Ramos (cell line): ENCODE measurements around the gene STK38.
"Not testable (repeated sequence)": the region's sequence is repeated elsewhere in the genome, so short reads cannot be mapped to it uniquely, and the experiment has no call there.

Experiments used
- in situ Hi-C: fragments of 300-500 bp; cut with MboI; formaldehyde crosslinking; loops from one replicate; pipeline ENCODE4 v1.14.3; 2022; ENCODE audit warnings: low sequenced_read_pairs; ENCODE audit not compliant: unreplicated experiment

STK38 gene

DNA sequence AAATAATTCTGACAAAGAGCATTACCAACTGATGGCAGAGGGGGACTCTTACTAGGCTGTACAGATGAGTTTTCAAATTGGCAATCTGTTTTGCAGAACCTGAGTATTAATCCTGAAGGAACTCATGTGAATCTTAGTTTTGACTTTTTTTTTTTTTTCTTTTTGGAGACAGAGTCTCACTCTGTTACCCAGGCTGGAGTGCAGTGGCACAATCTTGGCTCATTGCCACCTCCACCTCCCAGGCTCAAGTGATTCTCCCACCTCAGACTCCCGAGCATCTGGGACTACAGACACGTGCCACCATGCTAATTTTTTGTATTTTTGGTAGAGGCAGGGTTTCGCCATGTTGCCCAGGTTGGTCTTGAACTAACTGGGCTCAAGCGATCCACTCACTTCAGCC, 55.2 kb downstream of the STK38 start:
- in situ Hi-C loops: no loop called here

DNA sequence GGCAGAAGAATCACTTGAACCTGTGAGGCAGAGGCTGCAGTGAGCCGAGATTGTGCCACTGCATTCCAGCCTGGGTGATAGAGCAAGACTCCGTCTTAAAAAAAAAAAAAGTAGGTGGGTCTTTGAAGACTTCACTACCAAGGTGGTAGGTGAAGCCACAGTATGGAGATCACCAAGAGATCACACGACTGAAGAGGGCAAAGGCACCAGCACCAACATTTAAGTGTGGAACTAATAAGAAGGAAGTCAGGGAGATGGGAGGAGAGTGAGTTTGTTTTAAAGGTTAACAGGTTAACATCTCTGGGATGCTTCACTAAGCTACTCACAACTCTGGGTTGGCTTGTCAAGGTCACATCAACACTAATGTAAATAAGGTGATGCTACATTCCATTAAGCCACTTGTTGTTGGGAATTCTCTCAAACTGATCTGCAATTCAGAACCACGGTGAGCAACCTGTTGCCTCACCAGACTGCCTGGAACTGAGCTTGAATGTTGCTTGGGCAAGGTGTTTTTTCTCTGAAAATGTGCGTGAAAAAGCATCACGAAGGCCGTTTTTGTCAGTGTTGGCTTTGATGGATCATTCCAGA, 55.8 kb downstream of the STK38 start:
- in situ Hi-C loops: no loop called here

DNA sequence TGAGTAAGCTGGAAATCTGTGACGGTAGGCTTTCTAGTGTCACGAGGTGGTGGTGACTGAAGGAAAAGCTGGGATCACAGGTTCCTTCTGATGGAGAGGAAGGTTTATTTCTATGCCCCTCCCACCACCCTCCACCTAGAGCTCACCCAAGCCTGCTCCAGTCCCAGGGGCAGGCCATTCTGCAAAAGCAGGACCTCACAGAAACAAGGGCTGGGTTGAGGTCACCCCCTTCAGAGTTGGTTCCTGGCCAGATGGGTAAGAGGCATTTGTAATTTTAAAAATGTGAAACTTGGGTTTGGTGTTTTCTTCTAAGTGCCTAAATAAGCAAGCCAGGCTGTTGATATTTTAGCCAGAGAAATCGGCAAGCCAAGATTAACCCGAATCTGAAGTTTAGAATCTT, 57.9 kb downstream of the STK38 start:
- in situ Hi-C loops: no loop called here

DNA sequence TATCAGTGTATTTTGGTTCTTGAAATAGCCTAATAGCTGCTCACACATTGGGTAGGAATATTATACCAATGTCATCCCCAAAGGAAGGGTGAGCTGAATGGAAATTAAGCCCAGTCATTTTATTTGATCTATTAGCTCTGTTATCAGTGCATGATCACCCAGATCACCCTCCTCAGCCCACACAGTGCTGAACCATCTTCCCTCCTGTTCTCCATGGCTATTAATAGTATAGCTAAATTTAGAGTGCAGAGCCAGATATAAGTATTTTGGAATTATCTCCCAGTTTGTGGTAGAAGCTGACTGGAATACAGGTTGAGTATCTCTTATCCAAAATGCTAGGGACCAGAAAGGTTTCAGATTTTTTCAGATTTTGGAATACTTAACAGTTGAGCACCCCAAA, 59.1 kb downstream of the STK38 start:
- in situ Hi-C loops: no loop called here

DNA sequence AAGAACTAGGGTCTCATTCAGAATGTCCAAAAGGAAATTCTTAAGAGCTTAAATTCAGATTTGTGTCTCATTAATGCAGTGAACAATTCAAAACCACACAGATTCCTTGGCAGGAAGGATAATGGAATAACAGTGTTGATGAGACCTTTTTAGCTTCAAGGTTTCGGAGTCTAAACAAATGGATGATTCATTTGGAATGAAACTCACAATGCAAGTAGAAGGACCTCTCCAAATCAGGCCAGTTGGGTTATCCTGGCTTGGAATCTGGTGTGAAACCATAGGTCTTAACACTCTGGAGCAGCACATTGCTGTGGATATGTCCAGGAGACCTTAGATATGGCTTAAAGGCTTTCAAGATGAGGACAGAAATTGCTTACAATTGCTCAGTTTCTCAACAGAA, 59.6 kb downstream of the STK38 start:
- in situ Hi-C loops: no loop called here

DNA sequence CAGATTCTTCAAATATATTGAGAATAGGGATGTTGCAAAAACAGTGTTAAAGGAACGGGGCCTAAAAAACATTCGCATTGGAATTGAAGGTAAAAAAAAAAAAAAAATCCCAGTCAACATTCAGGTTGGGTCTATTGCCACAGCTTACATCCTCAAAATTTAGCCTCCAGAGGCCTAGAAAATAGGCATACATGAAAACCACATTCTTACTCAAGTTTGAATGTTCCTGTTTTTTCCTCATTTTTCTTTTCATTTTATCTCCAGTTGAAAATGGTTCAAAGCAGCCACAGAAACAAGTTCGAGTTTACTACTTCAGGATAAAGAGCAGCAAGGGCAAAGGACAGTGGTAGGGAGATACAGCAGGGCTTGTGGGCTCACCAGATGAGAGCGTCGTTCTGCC, 62.5 kb downstream of the STK38 start:
- in situ Hi-C loops: no loop called here

DNA sequence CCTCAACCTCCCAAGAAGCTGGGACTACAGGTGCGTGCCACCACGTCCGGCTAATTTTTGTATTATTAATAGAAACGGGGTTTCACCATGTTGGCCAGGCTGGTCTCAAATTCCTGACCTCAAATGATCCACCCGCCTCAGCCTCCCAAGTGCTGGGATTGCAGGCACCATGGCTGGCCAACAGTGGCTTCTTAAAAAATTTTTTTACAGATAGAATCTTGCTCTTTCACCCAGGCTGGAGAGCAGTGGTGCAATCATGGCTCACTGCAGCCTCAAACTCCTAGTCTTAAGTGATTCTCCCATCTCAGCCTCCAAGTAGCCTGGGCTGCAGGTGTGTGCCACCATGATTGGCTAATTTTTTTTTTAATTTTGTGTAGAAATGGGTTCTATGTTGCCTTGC, 64.0 kb downstream of the STK38 start:
- in situ Hi-C loops: not testable (repeated sequence)

DNA sequence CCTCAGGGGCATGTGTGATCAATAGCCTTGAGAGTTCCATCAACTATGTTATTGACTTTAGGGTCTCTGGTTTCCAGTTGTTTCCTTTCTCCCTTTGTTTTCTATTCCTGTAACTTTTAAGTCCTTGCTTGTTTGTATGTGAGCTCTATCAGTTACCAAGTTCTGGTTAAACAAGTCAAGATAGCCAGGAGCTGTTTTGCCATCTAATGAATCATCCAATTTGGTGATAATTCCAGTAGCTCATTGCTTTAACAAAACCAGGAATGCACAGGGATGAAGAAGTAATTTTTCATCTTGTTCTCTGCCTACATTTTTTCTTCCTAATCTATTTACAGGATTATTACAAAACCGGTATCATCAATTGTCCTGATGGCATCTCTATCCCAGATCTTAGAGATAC, 68.0 kb downstream of the STK38 start:
- in situ Hi-C loops: no loop called here

DNA sequence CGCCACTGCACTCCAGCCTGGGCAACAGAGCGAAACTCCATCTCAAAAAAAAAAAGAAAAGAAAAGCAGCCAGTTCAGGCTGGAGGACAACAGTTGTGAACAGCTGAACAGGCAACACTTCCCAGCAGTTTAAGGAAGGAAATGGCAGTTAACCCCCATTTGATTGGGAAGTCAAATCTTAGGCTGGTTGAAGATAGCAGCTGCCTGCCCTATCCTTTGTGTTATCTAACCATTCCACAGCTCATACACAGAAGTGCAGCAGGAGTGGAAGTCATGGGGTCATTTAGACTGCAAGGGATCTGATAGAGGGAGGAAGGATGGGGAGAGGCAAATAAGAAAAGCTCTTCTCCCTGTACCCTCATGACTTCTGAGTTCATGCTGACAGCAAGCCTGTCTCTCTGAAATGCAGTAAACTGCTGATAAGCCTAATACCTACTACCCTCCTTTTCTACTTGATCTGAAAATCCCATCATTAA, 69.2 kb downstream of the STK38 start:
- in situ Hi-C loops: no loop called here

DNA sequence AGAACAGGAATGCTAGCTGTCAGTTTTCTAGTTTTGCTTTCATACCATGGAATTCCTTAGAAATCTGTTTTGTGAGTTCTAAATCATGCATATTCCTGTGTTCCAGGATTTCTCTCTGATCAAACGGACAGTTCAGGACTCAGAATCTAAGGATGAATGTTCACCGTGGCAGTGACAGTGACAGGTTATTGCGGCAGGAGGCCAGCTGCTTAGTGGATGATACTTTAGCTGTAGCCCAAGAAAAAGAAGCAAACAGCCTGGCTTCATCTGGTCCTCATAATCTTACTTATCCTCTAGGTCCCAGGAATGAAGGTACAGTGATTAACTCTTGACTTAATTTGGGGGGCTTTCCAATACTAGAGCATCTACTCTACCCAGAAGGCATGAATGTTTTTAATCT, 77.3 kb downstream of the STK38 start:
- in situ Hi-C loops: no loop called here

DNA sequence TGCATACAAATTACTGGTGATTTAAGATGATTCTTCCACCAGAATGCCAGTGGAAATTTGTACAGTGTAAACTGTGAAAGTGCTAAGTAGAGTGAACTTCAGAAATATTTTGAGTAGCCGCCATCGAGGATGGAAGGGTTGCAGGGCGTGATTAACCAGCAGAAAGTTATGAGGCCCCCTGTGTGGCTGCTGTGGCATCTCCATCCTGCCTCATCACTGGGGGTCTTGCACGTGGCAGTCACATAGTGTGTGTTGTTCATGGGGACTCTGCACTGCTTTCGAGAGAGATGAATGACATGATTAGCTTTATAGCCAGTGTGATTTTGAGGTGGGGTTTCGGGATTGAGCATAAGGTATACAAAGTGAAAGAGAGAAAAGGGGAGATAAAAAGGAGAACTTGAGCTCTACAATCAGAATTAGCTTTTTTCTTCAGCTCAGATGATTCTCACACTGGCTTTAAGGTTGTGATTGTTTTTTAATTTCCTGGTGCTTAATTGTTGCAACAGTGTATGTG, 78.1 kb downstream of the STK38 start:
- in situ Hi-C loops: no loop called here

DNA sequence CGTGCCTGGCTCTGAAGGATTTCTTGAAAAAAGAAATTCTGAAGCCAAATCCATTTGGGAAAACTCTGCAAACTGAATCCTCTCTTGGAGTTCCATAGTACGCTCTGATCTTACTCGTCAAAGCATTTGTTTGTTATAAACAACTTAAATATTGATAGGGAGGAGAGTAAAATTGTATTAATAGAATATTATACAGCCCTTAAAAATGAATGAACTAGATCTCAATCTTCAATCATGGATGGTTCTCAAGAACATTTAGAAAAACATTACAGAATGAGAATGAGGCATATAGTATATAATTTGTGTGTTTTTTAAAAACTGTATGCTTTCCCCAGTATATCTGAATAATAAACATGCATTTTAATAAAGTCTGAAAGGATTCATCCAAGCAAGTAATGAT, 79.7 kb downstream of the STK38 start:
- in situ Hi-C loops: no loop called here

DNA sequence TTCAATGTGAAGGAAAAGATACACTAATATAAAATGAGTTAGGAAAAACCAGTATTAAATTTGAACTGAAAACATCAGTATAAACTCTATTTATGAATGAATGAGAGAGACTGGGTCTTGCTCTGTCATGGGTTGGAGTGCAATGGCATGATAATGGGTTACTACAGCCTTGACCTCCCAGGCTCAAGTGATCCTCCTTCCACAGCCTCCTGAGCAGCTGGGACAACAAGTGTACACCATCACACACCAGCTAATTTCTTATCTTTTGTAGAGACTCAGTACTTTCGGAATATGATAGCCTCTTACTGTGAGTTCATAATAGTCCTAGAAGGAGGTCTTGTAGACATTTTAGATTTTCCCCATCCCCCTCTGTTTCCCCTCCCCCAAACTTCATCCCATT, 83.0 kb downstream of the STK38 start:
- in situ Hi-C loops: no loop called here

DNA sequence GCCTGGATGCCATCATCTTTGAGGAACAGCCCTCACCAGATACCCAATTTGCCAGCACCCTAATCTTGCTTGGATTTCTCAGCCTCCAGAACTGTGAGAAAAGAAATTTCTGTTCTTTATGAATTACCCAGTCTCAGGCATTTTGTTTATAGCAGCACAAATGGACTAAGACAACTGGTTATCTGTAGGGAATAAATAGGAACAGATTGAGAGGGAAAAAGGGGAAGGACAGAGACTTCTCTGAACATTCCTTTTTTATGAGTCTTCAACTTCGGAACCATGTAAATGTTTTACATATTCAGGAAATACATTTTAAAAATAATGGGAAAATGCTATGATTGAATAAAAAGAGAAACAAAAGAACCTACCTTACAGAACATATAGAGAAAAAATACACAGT, 83.6 kb downstream of the STK38 start:
- in situ Hi-C loops: no loop called here

DNA sequence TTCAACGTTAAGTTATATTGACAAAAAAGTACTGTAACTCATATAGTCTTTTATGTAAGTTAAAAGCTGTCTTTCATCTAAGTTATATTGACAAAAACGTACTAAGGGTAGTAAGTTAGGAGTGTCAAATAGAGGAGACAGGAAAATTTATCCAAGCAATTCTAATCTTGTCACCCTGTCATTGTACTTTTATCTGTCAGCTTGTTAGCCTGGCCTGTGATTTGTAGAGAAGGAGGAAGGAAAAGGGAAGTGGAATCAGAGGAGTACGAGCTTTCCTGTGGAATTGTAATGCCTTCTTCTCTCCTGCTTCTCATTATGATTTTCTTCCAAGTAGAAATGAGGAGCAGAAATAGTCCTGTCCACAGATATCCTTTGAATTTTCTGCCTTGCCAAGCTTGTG, 85.6 kb downstream of the STK38 start:
- in situ Hi-C loops: no loop called here

DNA sequence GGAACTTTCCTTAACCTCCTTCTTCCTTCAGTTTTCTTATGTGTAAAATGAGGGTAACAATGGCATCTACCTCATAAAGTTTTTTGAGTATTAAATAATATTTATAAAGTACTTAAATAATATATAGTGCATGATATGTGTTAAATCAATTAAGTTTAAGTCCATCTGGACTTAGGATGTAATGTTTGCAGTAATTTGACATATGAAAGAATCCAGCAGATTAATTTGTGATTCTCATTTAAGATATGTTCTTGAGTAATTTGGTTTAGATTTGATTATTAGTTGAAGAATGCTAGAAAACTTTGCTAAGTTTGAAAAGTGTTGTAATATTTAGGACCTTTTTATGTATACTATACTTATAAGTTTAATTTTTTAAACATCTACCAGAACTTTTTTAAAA, 86.4 kb downstream of the STK38 start:
- in situ Hi-C loops: no loop called here

DNA sequence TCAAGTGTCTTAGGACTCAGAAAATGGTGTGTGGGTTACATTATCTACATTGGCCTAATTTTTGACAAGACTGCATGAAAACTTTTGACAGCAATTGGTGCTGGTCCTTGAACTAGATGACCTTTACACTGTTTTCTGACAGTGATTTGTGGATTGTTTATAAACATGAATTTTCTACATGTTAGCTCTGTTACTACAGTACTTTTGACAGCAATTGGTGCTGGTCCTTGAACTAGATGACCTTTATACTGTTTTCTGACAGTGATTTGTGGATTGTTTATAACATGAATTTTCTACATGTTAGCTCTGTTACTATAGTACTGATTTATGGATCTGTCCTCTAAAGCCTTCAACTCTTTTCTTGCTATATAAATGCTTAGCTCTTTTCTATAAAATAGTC, 87.8 kb downstream of the STK38 start:
- in situ Hi-C loops: no loop called here

DNA sequence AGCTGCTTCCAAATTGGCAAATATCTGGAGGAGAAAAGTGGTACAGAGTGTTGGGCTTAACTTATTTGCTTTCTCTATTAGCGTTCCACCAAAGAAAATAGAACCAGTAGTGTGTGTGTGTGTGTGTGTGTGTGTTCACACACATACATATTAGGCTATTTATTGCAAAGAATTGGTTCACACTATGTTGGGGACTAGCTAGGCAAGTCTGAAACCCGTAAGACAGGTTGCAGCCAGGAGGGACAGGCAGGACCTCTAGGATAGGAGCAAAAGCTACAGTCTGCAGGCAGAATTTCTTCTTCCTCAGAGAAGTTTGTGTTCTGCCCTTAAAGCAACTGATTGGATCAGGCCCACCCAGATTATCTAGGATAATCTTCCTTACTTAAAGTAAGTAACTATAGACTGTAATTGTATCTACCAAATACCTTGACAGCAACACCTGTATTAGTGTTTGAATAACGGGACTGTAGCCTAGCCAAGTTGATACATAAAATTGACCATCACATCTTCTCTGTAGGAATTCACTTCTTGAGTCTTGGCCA, 91.7 kb downstream of the STK38 start:
- in situ Hi-C loops: no loop called here

DNA sequence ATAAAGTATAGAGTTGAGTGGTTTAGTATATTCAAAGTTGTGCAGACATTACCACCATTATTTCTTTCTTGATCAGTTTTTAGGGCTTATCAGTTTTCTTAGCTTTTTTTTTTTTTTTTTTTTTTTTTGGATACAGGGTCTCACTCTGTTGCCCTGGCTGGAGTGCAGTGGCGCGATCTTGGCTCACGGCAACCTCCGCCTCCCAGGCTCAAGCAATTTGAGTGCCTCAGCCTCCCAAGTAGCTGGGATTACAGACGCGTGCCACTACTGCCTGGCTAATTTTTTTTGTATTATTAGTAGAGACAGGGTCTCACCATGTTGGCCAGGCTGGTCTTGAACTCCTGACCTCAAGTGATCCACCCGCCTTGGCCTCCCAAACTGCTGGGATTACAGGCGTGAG, 94.4 kb downstream of the STK38 start:
- in situ Hi-C loops: not testable (repeated sequence)

DNA sequence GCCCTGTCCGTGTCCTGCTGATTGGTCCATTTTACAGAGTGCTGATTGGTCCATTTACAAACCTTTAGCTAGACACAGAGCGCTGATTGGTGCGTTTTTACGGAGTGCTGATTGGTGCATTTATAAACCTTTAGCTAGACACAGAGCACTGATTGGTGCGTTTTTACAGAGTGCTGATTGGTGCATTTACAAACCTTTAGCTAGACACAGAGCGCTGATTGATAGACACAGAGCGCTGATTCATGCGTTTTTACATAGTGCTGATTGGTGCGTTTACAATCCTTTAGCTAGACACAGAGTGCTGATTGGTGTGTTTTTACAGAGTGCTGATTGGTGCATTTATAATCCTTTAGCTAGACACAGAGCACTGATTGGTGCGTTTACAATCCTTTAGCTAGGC, 98.1 kb downstream of the STK38 start:
- in situ Hi-C loops: not testable (repeated sequence)

DNA sequence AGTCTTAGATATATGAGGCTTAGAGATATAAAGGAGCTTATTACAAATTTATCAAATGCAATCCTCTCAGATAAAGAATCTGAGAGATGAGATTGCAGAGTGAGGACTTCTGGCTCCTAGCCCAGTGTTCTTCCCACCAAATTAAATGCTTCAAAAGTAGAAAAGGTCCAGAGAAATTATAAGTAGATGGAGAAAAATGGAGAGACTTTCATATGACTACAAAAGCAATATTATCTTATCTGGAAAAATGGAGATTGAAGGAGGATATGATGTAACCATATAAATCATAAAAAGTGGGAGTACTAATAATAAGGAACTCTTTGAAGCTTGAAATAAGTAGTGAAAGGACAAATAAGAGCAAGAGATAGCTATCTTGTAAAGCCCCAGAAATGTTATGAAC, 101.7 kb downstream of the STK38 start:
- in situ Hi-C loops: no loop called here

DNA sequence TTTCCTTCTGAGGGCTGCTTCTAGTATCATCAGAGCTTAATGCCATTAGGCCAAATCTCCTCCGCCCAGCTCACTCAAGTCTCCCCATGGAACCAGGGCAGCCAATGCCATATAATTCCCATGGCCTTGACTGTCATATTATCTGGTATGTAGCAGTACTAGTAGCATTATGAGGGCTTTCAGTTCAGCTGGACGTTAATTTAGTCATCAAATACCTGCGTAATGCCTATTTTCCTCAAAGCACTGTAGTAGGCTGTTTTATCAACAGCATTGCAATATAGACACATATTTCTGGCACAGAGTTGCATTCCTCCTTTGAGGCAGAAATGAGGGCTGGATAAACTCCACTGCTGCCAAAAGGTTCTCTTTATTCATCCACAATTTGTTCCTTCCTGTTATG, 102.8 kb downstream of the STK38 start:
- in situ Hi-C loops: no loop called here
